HG02870 (cell line): ENCODE results near the gene GSTM2.
"Not testable (repeated sequence)": the region's sequence is repeated elsewhere in the genome, so short reads cannot be mapped to it uniquely, and the experiment has no call there.

Source experiments
- ATAC-seq: cut with Tn5 transposase; IDR thresholded peaks from one replicate; pipeline ENCODE4 v1.9.1; 2021; ENCODE audit warnings: mild to moderate bottlenecking, moderate library complexity; ENCODE audit not compliant: unreplicated experiment

GSTM2 gene

DNA sequence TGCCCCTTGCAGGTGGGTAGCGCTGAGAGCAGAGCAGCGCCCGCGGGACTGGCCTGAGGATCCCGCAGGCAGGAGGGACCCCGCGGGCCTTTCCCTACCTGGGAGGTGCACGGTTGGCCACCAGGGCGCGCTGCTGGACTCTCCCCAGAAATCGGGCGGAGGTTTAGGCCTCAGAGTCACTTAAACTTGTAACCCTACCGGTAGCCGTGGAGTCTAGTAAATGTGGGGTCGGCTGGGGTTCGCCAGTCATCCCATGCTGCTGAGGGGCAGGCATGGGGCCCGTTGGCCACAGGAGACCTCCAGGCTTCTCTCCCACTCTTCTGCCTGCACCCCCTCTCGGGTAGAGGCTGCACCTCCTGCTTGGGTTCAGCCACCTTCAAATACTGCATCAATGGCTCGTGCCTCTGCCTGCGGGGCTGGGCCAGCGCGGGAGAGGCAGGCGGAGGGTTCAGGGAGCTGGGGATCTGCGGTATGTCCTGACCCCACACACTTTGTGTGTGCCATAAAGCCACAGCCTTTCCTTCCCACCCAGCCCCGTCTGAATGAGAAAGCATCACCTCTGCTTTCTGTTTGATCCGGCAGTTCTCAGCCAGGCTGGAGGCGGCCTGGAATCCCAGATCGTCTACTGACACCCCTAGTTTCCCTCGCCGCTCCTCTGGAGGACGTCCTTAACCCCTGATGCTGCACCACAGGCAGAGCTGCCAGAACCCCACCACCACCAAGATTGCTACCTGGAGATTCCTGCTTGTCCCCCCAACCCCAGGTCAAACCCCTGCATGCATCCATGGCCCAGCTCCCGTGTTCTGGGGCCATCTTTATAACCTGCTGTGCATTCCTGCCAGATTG lies 24.2 kb upstream of the GSTM2 start:
- peak; percentile 77 for ATAC-seq

- no peak for ATAC-seq
These were observed 23.2 kb upstream of the GSTM2 start for GRCh38 chr1:109644670-109645069.

DNA sequence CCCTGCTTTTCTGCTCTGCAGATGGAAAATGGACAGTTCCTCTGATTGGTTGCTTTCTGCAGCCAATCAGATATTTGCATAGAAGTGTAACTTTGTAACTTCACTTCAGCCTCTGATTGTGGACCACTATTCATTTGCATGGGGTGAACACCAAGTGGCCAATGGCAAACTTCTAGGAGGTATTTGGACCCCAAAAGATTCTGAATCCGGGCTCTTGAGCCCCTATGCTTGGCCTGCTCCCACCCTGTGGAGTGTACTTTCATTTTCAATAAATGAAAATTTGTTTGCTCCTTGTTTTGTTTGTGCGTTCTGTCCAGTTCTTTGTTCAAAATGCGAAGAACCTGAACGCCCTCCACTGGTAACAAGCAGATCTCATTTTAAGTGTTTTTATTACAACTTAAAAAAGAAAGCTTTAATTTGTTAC lies 18.4 kb upstream of the GSTM2 start:
- no peak for ATAC-seq

DNA sequence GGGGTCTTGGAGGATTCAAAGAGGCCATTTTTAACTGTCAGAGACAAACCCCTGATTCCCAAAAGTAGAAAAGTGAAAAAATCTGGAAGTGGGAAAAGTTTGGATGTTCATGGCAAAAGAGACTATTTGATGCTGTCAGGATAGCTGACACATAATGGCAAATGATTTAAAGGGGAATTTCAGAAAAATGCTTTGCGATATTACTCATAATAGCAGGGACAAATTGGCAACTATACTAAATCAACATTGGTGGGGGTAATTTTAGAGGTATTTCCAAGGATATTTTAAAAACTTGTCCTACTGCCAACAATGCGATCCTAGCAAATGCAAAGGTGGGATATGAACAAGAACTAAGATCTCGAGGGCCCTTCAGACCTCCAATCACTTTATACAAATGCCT lies 17.2 kb upstream of the GSTM2 start:
- ATAC-seq = no peak

DNA sequence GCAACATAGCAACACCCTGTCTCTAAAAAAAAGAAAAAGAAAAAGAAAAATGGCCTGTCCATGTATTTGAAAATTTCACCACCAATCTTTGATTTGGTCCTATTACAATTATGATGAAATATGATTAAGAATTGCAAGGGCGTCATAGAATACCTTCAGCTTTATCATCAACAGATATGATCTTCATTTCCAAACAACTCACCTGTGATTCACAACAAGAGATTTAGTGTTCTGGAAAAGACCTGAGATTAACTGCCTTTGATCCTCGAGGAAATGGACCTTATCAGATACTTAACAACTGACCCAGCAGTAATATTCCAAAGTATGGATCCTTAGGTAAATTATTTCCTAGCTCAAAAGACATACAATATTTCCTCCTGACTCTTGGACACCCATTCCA lies 15.5 kb upstream of the GSTM2 start:
- no peak for ATAC-seq

DNA sequence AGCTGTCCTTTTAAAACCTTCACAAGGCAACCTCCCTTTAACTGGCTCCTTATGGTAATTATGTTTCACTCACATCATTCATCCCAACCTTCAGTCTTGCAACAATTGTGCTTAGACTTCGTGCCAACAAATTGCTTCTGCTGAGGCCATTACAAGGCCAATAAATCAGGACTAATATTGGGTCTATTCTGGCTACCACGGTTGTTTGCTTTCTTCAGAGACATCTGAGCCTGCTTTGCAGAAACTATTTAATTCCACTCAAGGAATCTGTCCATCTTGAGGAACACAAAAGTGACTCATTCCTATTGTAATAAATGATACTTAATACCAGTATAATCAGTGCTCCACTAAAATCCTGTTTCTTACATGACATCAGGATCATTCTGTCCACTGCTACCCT lies 14.6 kb upstream of the GSTM2 start:
- no peak for ATAC-seq

GRCh38 chr1:109654519-109654918 lies 13.3 kb upstream of the GSTM2 start:
- no peak for ATAC-seq

- ATAC-seq = peak; percentile 89
These were observed 12.0 kb upstream of the GSTM2 start, which contains the start of gene GSTM4 for GRCh38 chr1:109655615-109656519. GSTM4 (plus strand) TSS chr1:109656099; CDS start chr1:109656390, 291 bp downstream.

DNA sequence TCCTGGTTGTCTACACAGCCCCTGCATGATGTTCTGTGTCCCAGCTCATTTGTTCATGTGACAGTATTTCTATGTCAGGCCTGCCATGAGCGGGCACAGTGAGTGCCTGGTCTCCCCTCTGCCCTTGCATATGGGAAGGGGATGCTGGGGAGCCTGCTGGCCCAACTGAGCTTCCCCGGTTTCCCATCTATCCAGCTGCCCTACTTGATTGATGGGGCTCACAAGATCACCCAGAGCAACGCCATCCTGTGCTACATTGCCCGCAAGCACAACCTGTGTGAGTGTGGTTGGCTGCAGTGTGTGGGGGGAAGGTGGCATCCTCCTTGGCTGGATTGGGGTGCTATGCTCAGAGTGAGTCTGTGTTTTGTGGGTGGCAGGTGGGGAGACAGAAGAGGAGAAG lies 10.5 kb upstream of the GSTM2 start:
- ATAC-seq = no peak

DNA sequence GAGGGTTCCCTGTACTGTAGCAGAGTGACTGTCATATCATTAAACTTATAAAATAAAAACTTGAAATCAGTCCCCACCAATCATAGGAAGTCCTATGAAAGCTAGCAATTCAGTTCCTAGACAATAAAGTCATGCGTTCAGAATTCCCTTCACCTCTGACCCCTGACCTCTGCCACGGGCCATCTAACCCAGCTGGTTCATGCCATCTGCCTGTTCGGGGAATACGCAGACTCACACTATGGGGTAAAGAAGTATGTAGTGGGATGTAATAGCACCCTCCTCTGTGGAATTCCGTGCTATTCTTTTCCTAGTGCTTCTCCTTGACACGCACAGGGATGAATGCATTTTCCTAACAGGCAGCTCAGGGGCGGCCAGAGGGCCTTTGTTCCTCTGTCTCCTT lies 9.9 kb upstream of the GSTM2 start:
- no peak for ATAC-seq

DNA sequence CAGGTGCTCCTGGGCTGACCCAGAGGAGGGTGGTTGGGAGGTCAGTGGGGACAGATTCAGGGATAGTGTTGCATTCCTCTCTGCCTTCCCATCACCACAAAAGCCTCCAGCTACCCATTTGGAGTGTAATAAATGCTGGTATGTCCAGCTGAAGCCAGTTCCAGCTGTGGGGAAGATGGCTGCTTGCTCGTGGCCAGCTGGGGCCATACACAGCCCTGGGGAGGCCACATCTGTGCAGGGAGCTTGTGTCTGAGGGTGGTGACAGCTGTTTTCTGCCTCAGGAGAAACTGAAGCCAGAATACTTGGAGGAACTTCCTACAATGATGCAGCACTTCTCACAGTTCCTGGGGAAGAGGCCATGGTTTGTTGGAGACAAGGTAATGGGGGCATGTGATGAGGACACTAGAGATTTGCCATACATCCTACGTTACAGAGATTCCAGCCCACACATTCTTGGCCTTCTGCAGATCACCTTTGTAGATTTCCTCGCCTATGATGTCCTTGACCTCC lies 9.3 kb upstream of the GSTM2 start:
- no peak for ATAC-seq

- ATAC-seq = no peak
These were observed 8.7 kb upstream of the GSTM2 start for GRCh38 chr1:109659145-109659544.

DNA sequence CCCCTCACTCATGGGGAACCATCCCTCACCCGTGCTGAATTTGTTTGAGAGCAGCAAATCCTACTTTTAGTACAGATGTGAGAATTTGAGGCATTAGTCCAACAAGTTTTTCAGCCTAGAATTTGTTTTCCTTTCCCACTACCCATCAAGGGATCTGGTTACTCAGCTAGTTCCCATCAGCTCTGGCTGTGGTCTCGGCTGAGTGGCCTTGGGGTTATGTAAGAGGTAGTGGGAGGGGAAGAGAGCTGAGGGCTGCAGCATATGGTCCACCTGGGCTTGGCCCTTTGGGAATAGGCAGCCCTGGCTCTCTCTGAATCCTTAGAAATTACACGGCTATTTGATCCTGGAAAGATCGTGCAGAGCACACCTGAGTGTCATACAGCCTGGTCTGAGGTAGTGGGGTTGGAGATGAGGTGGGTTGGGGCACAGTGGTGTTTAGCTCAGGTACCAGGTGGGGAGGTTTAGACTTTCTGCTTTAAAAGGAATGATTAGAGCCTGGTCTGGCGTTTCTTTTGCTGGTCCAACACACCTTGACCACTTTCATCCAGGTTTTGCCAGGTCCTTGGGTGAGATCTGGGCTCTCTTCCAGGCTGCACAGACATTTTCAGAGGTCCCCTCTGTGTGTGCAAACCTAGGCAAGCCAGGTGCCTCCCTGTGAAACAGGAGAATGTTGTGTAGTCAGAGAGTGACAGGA lies 7.7 kb upstream of the GSTM2 start:
- ATAC-seq = no peak

DNA sequence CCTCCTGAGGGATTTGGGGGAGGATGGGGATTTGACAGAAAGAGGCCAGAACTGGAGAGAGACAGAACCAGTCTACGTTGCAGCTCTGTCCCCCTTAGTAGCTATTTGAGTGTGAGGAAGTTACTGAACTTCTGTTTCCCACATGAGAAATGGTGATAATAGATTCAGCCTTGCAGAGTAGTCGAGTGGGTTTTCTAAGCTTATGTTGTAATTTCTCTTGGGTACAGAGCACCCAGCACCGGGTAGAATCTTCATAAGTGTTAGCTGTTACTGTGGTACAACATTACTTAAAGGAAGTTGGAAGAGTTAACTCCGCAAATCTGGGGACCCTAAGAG lies 7.2 kb upstream of the GSTM2 start:
- ATAC-seq = not testable (repeated sequence)

- no peak for ATAC-seq
These were observed 6.5 kb upstream of the GSTM2 start for GRCh38 chr1:109661391-109661790.

DNA sequence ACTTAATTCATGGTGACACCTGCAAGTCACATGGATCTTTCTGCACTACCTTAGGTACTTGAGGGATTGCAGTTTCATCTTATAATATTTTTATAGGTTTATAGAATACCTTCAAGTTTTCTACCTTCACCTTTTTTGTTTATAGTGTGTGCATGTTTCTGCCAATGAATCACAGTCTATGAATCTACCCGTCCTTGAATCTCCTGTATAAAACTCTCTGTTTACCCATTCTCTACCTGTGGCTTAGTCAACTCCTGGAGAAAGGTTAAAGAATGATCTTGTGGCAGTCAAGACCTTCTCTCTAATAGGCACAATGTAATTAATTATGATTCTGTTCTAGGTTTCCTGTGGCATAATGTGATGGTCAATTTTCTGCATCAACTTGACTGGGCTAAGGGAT lies 3.2 kb upstream of the GSTM2 start:
- no peak for ATAC-seq

DNA sequence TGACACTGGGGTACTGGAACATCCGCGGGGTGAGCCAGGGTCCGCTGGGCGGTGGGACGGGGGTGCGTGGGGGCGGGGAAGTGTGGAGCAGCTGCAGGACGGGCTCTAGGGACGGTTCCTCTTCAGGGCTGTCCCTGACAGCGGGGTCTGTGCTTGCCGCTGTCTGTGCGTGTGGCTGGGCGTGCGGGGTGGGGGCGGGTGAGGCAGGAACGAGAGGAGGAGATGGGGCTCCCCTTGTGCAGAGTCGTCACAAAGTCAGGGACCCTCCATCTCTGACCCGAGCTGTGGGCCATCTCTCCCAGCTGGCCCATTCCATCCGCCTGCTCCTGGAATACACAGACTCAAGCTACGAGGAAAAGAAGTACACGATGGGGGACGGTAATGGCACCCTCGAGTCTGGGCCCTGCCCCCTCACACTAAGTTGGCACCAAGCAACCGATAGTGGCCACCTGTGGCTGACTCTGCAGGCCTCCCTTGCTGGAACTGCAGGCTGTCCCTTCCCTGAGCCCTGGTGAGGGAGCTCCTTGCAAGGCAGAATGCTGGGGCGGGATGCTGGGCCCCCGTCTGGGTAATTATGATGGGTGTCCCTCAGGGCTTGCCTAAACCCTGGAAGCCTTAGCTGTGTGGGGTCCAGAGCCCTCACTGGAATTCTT lies 392 bp downstream of the GSTM2 start:
- ATAC-seq = no peak

DNA sequence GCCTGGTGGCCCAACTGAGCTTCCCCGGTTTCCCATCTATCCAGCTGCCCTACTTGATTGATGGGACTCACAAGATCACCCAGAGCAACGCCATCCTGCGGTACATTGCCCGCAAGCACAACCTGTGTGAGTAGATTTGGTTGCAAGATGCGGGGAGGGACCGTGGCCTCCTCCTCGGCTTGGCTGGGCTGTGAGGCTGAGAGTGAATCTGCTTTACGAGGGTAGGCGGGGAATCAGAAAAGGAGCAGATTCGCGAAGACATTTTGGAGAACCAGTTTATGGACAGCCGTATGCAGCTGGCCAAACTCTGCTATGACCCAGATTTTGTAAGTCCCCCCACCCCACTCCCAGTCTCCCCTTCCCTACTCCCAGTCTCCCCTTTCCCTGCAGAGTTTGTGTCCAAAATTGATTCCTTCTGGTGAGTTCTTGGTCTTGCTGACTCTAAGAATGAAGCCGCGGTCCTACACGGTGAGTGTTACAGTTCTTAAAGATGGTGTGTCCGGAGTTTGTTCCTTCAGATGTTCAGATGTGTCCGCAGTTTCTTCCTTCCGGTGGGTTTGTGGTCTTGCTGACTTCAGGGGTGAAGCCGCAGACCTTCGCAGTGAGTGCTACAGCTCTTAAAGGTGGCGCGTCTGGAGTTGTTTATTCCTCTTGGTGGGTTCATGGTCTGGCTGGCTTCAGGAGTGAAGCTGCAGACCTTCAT lies 1.5 kb downstream of the GSTM2 start:
- ATAC-seq = no peak

- ATAC-seq = not testable (repeated sequence)
These were observed 2.1 kb downstream of the GSTM2 start for GRCh38 chr1:109669949-109670302.

DNA sequence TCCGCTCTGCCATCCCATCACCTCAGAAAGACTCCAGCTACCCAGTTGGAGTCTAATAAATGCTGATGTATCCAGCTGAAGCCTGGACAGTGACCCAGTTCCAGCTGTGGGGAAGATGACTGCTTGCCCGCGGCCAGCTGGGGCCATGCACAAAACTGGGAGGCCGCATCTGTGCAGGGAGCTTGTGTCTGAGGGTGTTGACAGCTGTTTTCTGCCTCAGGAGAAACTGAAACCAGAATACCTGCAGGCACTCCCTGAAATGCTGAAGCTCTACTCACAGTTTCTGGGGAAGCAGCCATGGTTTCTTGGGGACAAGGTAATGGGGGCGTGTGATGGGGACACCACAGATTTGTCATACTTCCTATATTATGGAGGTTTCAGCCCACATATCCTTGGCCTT lies 3.2 kb downstream of the GSTM2 start:
- ATAC-seq = no peak
